Measurements from ENCODE around the gene PSEN1.

DNA sequence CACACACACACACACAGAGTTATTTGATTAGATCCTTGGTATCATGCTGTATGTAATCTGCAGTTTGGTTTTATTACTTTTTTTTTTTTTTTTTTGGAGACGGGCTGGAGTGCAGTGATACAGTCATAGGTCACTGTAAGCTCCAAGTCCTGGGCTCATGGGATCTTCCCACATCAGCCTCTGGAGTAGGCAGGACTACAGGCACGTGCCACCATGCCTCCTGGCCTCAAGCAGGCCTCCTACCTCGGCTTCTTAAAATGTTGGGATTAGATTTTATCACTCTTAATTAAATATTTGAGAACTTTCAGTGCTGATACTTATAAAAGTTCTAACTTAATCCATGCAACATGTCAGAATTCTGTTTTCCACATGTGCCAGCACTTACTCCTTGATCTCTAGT is 31.3 kb upstream of the PSEN1 start:
- TF ChIP-seq EZH2phosphoT487 (IDR thresholded peaks at IDR 0.05; ENCODE audit: insufficient read depth, low read depth): no peak
- no peak for TF ChIP-seq EZH2 (IDR thresholded peaks at IDR 0.05; ENCODE audit: insufficient read depth, poor library complexity, severe bottlenecking)

All from GM23248 (cell line).